Cardiac muscle cell (in vitro differentiated cells and primary cell): Measurements from ENCODE around the gene AKAP5. TPM values are rescaled to one million over a fixed set of nuclear protein-coding genes. Genes with fewer than 3 reads are reported as not detected.

Experiments
- DNase-seq, 2 donors: peaks; one replicate each; pipeline versions ENCODE4 v3.0.0 to v3.0.0-alpha.2; 2010 to 2017; ENCODE audit warnings: low read depth in 1 of 2, low spot score in 1 of 2
- H3K27ac ChIP-seq: fragments of 200-600 bp; sonication (generic); 2 replicates; pipeline ENCODE4 v1.5.1; 2016
- H3K27me3 ChIP-seq: fragments of 200-600 bp; sonication (generic); 2 replicates; pipeline ENCODE4 v1.6.0; 2016; ENCODE audit warnings: control low read depth
- H3K36me3 ChIP-seq: fragments of 200-600 bp; sonication (generic); 2 replicates; pipeline ENCODE4 v1.5.1; 2016; ENCODE audit warnings: control low read depth
- H3K4me1 ChIP-seq: fragments of 200-600 bp; sonication (generic); 2 replicates; pipeline ENCODE4 v1.8.1; 2017; ENCODE audit warnings: low read depth, mild to moderate bottlenecking, mixed run types
- H3K4me3 ChIP-seq: fragments of 200-600 bp; sonication (generic); 2 replicates; pipeline ENCODE4 v1.5.1; 2016; ENCODE audit warnings: mild to moderate bottlenecking
- H3K9me3 ChIP-seq: fragments of 200-600 bp; sonication (generic); 2 replicates; pipeline ENCODE4 v1.5.1; 2017; ENCODE audit warnings: low read depth, mild to moderate bottlenecking, control low read depth
- polyA plus RNA-seq: library from polyadenylated mRNA; unstranded; fragments of >200 nt; fragmentation: Nextera tagmentation; extraction: Ambion mirVana; gene quantifications from 2 replicates; pipeline ENCODE4 v1.2.1, GENCODE V29; 2016
- total RNA-seq: library from RNA; depleted of rRNA; stranded (reverse); fragments of >200 nt; gene quantifications from 2 replicates; pipeline ENCODE4 v1.2.3, GENCODE V29; 2016
- TF ChIP-seq, protein P1 (sequence below): IDR thresholded peaks from 2 replicates; pipeline ENCODE4 v1.5.1; 2012; ENCODE audit warnings: low read depth, mild to moderate bottlenecking, low read length

AKAP5 gene
- total and polyA plus RNA-seq, 2 experiments from 2014 or later: 0.18 to 0.63 TPM

DNA sequence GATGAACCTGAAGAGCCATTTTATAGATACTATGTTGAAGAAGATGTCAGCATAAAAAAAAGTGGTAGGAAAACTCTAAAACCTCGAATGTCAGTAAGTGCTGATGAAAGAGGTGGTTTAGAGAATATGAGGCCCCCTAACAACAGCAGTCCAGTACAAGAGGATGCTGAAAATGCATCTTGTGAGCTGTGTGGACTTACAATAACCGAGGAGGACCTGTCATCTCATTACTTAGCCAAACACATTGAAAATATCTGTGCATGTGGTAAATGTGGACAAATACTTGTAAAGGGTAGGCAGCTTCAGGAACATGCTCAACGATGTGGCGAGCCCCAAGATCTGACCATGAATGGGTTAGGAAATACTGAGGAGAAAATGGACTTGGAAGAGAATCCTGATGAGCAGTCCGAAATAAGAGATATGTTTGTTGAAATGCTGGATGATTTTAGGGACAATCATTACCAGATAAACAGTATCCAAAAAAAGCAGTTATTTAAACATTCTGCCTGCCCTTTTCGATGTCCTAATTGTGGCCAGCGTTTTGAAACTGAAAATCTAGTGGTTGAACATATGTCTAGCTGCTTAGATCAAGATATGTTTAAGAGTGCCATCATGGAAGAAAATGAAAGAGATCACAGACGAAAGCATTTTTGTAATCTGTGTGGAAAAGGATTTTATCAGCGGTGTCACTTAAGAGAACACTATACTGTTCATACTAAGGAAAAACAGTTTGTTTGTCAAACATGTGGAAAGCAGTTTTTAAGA, 57.5 kb downstream of the AKAP5 start:
- TF ChIP-seq, protein P1, sequence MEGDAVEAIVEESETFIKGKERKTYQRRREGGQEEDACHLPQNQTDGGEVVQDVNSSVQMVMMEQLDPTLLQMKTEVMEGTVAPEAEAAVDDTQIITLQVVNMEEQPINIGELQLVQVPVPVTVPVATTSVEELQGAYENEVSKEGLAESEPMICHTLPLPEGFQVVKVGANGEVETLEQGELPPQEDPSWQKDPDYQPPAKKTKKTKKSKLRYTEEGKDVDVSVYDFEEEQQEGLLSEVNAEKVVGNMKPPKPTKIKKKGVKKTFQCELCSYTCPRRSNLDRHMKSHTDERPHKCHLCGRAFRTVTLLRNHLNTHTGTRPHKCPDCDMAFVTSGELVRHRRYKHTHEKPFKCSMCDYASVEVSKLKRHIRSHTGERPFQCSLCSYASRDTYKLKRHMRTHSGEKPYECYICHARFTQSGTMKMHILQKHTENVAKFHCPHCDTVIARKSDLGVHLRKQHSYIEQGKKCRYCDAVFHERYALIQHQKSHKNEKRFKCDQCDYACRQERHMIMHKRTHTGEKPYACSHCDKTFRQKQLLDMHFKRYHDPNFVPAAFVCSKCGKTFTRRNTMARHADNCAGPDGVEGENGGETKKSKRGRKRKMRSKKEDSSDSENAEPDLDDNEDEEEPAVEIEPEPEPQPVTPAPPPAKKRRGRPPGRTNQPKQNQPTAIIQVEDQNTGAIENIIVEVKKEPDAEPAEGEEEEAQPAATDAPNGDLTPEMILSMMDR: no peak

More for the DNA sequence above, 57.5 kb downstream of the AKAP5 start:
- H3K4me1 ChIP-seq: no peaks in the 10 kb centered on the region
- H3K4me3 ChIP-seq: no peak overlapping the region
- H3K27ac ChIP-seq: no peak overlapping the region
- H3K27me3 ChIP-seq: no peaks in the 10 kb centered on the region
- peaks cover 17% of the 10 kb centered on the region for H3K36me3 ChIP-seq
- H3K9me3 ChIP-seq: no peaks in the 10 kb centered on the region
- no peak for DNase-seq

Other genes starting within 250 kb of the AKAP5 start
- gene ESR2, start 171.1 kb upstream of the AKAP5 start, total RNA-seq: 0.86 and 1.0 TPM in 2 replicates
- 0.14 and 0.50 TPM in 2 replicates for gene ESR2, start 171.1 kb upstream of the AKAP5 start, polyA plus RNA-seq
- 30.7 and 37.8 TPM in 2 replicates for gene MTHFD1, start 77.1 kb upstream of the AKAP5 start, total RNA-seq
- gene MTHFD1, start 77.1 kb upstream of the AKAP5 start, polyA plus RNA-seq: 63.6 and 73.1 TPM in 2 replicates
- 7.5 and 11.3 TPM in 2 replicates for gene ZBTB25, start 38.3 kb downstream of the AKAP5 start, total RNA-seq
- 13.3 and 20.9 TPM in 2 replicates for gene ZBTB25, start 38.3 kb downstream of the AKAP5 start, polyA plus RNA-seq
- gene ZBTB1, start 39.3 kb downstream of the AKAP5 start, total RNA-seq: 22.5 and 31.4 TPM in 2 replicates
- 23.4 and 28.5 TPM in 2 replicates for gene ZBTB1, start 39.3 kb downstream of the AKAP5 start, polyA plus RNA-seq
- gene HSPA2, start 75.2 kb downstream of the AKAP5 start, total RNA-seq: 1.1 and 2.4 TPM in 2 replicates
- 0.93 and 2.3 TPM in 2 replicates for gene HSPA2, start 75.2 kb downstream of the AKAP5 start, polyA plus RNA-seq
- 0.53 TPM in 1 of 2 replicates, not detected in the other for gene PPP1R36, start 84.5 kb downstream of the AKAP5 start, total RNA-seq
- 0.19 and 0.40 TPM in 2 replicates for gene PPP1R36, start 84.5 kb downstream of the AKAP5 start, polyA plus RNA-seq
- gene PLEKHG3, start 238.9 kb downstream of the AKAP5 start, total RNA-seq: 54.8 and 72.2 TPM in 2 replicates
- 17.7 and 19.2 TPM in 2 replicates for gene PLEKHG3, start 238.9 kb downstream of the AKAP5 start, polyA plus RNA-seq